ENCODE measurements around the gene HADHA.

The HADHA gene

DNA sequence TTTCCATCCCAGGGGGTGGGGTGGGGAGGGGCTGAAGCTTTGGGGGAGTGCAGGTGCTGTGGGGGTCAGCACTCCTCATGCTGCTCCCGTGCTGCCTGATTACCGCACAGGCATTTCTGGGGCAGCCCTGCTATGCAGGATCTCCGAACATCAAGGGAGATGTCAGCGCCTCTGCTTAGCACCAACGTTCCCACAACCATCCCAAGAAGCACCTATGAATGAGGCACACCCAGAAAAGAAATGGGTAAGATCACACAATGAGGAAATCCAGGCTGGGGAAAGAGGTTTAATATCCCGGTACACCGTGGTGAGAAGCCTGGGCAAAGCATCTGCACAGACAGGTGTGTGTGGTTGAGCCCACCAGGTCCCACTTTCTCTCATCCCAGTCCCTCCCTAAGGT, 54.1 kb downstream of the HADHA start:
- DNase-seq, result no peak

DNA sequence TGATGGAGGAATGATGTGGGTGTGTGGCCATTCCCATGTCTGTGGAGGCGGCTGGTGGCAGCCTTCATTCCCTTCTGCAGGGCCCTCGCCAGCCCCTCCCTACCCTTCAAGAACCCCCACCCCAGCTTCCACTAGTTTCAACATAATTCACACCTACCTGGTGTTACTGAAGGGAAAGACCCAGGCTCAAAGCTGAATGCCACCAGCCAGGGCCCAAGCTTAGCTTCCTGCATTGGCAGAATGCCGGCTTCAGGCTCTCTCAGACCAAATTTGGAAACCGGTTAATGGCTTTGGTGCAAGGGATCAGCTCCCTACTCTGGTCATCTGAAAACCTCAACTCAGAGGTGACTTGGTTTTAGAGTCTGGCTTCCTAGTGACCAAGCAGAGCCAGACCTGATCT, 54.7 kb downstream of the HADHA start:
- DNase-seq, result no peak

- DNase-seq, result no peak
Observed at GRCh38 chr2:26189123-26189522, 55.3 kb downstream of the HADHA start.

DNA sequence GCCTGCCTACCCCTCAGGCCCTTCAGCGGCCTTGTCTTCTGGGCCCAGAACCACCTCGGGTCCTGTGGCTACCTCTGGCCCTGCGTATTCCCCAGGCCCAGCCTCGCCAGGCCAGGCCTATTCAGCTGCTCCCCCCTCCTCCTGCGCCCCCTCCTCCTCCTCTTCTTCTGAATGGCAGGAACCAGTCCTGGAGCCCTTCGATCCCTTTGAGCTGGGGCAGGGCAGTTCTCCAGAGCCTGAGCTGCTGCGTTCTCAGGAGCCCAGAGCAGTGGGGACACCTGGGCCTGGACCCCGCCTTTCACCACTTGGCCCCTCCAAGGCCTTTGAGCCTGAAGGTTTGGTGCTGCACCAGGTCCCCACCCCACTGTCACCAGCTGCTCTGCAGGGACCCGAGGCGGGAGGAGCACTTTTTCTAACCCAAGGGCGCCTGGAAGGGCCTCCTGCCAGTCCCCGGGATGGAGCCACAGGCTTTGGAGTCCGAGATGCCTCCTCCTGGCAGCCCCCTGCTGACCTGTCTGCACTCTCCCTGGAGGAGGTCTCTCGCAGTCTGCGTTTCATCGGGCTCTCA, 56.8 kb downstream of the HADHA start:
- DNase-seq, result no peak

DNA sequence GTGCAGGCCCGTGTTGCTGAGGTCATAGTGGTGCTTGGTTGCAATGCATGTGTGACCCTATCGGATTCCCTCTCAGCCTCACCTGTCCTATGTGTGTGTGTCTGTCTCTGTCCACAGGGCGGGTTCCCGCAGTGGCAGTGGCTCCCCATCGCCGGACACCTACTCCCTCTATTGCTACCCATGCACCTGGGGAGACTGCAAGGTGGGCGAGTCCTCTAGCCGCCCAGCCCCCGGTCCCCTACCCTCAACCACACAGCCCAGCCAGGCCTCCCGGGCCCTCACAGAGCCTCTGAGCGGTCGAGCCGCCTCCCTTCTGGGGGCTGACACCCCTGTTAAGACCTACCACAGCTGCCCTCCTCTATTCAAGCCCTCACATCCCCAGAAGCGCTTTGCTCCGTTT, 57.3 kb downstream of the HADHA start:
- DNase-seq, result no peak

GRCh38 chr2:26185954-26186770, 58.3 kb downstream of the HADHA start:
- DNase-seq, result no peak

GRCh38 chr2:26185304-26185928, 59.0 kb downstream of the HADHA start:
- no peak for DNase-seq

DNA sequence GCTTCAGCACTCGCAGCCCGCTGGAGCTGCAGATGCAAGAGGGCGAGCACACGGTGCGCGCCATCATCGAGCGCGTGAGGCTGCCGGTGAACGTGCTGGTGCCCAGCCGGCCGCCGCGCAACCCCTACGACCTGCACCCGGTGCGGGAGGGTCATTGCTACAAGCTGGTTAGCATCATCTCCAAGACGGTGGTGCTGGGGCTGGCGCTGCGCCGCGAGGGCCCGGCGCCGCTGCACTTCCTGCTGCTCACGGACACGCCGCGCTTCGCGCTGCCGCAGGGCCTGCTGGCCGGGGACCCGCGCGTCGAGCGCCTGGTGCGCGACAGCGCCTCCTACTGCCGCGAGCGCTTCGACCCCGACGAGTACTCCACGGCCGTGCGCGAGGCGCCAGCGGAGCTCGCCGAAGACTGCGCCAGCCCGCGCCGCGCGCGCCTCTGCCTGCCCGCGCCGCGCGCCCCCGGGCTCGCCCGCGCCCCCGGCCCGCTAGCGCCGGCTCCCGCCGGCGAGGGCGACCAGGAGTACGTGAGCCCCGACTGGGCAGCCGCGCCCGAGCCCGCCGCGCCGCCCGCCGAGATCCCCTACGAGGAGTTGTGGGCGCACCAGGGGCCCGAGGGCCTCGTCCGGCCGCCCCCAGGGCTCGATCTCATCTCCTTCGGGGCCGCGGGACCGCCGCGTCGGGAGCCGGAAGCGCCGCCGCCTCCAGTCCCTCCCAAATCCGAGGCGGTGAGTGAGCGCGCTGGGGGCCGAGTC, 59.7 kb downstream of the HADHA start:
- DNase-seq, result no peak

GRCh38 chr2:26184121-26184520, 60.3 kb downstream of the HADHA start:
- DNase-seq, result no peak

DNA sequence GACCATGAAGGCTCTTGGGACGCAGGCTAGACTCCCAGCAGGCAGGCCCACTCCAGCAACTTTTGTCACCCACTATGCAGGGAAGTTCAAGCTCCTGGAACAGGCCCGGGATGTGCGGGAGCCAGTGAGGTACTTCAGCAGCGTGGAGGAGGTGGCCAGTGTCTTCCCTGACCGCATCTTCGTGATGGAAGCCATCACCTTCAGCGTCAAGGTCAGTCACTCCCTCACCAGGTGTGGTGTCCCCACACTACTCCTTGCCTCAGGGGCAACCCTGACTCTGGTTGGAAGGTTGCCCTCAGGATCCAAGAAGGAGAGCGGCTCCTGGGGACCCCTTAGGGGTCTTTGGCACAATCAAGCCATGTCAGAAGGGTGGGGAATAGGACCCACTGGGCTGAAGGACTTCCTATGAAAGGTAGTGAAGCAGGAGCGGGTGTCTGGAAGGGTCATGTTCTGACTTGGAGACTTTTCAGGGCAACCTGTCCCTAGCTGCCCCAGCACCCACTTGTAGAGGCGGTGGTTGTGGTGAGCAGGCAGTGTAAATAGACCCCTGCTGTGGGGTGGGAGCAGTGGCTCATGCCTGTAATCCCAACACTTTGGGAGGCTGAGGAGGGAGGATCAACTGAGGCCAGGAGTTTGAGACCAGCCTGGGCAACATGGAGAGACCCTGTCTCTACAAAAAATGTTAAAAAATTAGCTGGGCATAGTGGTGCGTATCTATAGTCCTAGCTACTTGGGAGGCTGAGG, 61.4 kb downstream of the HADHA start:
- no peak for DNase-seq

GRCh38 chr2:26182441-26182840, 62.0 kb downstream of the HADHA start:
- no peak for DNase-seq

- no peak for DNase-seq
Observed at GRCh38 chr2:26179446-26179913, 65.0 kb downstream of the HADHA start.

DNA sequence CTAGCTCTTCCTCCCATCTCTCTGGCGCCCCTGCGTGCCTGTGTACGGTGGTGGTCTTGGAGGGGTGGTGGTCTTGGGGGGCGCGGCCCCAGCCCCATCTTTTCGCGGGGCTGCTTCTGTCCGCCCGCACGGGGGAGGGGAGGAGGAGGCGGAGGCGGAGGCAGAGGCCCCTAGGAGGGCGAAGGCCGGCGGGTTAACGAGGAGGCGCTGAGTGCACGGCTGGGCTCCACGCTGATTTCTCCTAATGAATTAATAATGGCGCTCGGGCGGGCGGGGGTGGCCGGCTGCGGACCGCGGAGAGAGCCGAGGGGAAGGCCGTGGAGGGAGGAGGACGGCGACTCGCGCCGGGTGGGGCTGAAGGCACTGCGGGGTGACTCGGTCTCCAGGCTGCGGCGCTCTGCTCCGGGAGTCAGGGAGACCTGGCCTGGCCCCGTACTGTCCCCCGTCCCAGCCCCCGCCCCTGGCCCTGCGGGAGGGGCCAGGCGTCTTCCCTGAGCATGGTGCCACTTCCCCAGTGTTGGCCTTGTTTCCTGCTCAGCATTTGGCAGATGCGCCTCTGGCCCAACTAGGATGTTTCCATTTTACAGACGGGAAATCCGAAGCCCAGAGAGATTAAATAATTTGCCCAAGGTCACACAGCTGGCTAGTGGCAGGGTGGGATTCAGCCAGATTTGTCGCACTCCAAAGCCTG, 65.5 kb downstream of the HADHA start:
- peak; percentile 18 for DNase-seq

GRCh38 chr2:26178246-26178645, 66.2 kb downstream of the HADHA start:
- no peak for DNase-seq

DNA sequence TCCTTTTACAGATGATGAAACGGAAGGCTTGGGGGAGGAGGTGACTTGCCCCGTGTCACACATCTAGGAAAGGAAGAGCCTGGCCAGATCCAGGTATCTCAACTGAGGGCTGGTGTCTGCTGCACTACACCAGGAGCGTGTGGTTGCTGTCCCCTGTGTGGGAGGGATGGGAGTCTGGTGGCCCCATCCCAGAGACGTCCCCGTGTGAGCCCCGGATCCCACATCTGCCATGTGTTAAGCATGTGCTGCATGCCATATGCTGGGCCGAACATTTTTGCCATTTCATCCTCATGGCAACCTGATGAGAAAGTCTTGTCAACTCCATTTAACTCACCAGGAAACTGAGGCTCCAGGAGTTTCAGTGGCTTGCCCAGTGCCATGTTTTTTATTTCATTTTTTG, 67.3 kb downstream of the HADHA start:
- DNase-seq, result no peak

DNA sequence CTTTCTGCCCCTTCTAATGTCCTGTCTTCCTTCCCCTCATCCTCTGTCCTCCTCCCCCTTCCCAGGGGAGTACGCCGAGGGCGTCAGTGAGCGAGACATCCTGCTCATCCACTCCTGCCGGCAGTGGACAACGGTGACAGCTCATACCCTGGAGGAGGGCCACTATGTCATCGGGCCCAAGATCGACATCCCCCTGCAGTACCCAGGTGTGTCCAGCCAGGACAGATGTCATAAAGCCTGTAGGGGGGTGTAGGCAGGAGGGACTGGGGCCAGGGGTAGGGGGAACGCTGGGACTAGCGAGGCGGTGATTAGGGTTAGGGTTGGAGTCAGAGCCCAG, 68.2 kb downstream of the HADHA start:
- DNase-seq, result no peak

- DNase-seq, result no peak
Observed at GRCh38 chr2:26175466-26176278, 68.8 kb downstream of the HADHA start.

- DNase-seq, result no peak
Observed at GRCh38 chr2:26174691-26175465, 69.6 kb downstream of the HADHA start.

- no peak for DNase-seq
Observed at GRCh38 chr2:26173776-26174482, 70.5 kb downstream of the HADHA start.
